Activated naive CD8-positive, alpha-beta T cell treated with anti-CD3 and anti-CD28 coated beads, Interleukin-2, amount 50 U/mL, for 24 hours (primary cell): ENCODE measurements around the gene CCDC9.
"Not testable (repeated sequence)": the region's sequence is repeated elsewhere in the genome, so short reads cannot be mapped to it uniquely, and the experiment has no call there.

Experiments used
- ATAC-seq: fragments of 150-1000 bp; cut with Tn5 transposase; one replicate; pipeline ENCODE4 v1.10.0; 2021
- DNase-seq: peaks from one replicate; pipeline ENCODE4 v3.0.0; 2021
- H3K27ac Mint-ChIP-seq: one replicate; pipeline ENCODE4 v1.8.0; 2021; ENCODE audit warnings: mild to moderate bottlenecking, mixed read lengths
- H3K27me3 Mint-ChIP-seq: one replicate; pipeline ENCODE4 v1.8.0; 2021; ENCODE audit warnings: mixed read lengths
- H3K36me3 Mint-ChIP-seq: one replicate; pipeline ENCODE4 v1.8.0; 2021; ENCODE audit warnings: low read depth, mixed read lengths
- H3K4me1 Mint-ChIP-seq: one replicate; pipeline ENCODE4 v1.8.0; 2021; ENCODE audit warnings: mixed read lengths
- H3K4me3 Mint-ChIP-seq: one replicate; pipeline ENCODE4 v1.8.0; 2021; ENCODE audit warnings: mild to moderate bottlenecking, moderate library complexity, mixed read lengths
- H3K9me3 Mint-ChIP-seq: one replicate; pipeline ENCODE4 v1.8.0; 2021; ENCODE audit warnings: mixed read lengths

The CCDC9 gene

DNA sequence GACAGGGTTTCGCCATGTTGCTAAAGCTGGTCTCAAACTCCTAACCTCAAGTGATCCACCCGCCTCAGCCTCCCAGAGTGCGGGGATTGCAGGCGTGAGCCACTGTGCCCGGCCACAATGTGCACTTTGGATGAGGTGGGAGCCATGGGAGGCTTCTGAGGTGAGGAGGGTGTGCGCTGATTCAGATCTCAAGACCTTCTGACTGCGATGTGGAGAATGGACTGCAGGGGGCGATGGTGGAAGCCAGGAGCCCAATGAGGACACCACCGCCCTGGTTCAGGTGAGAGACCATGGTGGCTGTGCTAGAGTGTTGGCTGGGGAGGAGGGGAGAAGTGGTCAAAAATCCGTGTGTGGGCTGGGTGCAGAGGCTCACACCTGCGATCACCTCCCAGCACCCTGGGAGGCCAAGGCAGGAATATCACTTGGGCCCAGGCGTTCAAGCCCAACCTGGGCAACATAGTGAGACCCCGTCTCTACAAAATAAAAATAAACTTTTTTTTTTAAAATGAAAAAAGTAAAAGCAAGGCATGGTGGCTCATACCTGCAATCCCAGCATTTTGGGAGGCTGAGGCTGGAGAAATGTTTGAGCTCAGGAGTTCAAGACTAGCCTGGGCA is 24.0 kb downstream of the CCDC9 start:
- DNase-seq (peak; percentile 69), ATAC-seq (no peak)
- H3K9me3 Mint-ChIP-seq, result no peaks in the 10 kb centered on the region
- H3K36me3 Mint-ChIP-seq, result peaks cover 6% of the 10 kb centered on the region
- H3K27me3 Mint-ChIP-seq, result no peaks in the 10 kb centered on the region
- no peak overlapping the region for H3K27ac Mint-ChIP-seq
- no peak overlapping the region for H3K4me3 Mint-ChIP-seq
- H3K4me1 Mint-ChIP-seq, result peaks cover 12% of the 10 kb centered on the region

DNA sequence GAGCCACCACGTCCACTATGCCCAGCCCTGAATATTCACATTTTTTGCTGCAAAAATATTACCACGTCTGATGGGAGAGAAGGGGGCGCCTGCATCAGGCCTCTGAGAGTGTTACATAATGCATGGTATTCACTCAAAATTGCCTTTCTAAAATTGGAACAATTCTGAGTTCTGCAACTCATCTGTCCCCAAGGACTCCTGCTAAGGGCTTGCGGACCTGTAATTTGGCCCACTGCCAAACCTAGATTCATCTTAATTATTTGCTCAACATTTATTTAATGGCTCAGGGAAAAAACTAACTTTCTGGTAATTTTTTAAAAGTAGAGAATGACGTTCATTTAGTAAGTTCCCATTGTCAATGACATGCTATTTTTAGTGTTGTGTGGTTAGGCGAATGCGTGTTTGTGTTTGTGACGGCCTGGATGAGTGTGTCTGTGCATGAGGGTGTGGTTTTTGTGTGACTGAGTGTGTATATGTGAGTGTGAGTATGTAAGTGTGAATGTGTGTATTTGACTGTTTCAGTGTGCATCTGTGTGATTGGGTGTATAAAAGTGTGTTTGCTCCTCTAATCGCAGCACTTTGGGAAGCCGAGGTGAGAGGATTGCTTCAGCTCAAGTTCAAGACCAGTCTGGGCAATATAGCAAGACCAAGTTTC is 27.2 kb downstream of the CCDC9 start:
- ATAC-seq (no peak), DNase-seq (no peak)
- Mint-ChIP-seq H3K9me3 (no peaks in the 10 kb centered on the region), H3K4me1 (peaks cover 8% of the 10 kb centered on the region), H3K36me3 (no peaks in the 10 kb centered on the region), H3K27ac (no peak overlapping the region), H3K4me3 (no peak overlapping the region), H3K27me3 (no peaks in the 10 kb centered on the region)

DNA sequence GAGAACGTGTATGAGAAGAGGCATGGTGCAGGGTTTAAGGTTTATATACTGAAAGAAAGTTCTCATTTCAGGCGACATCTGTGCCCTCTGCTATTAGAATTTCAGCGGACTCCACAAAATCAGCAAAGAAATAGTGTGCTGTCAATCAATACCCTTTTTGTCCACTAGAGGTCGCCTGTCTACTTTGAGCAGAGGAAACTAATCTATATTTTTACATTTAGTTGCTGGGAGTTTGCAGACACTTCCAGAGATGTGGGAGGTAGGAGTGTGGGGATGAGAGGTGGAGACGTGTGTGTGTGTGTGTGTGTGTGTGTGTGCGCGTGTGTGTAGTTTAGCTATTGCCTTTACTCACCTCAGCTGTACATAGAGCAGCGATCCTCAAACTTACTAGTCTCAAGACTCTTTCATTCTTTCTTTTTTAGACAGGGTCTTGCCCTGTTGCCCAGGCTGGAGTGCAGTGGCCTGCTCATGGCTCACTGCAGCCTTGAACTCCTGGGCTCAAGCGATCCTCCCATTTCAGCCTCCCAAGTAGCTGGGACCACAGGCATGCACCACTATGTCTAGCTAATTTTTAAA is 28.1 kb downstream of the CCDC9 start:
- Mint-ChIP-seq H3K4me3 (no peak overlapping the region), H3K4me1 (peaks cover 10% of the 10 kb centered on the region), H3K27me3 (no peaks in the 10 kb centered on the region), H3K9me3 (no peaks in the 10 kb centered on the region), H3K27ac (no peak overlapping the region), H3K36me3 (no peaks in the 10 kb centered on the region)
- ATAC-seq (no peak), DNase-seq (peak; percentile 44)

DNA sequence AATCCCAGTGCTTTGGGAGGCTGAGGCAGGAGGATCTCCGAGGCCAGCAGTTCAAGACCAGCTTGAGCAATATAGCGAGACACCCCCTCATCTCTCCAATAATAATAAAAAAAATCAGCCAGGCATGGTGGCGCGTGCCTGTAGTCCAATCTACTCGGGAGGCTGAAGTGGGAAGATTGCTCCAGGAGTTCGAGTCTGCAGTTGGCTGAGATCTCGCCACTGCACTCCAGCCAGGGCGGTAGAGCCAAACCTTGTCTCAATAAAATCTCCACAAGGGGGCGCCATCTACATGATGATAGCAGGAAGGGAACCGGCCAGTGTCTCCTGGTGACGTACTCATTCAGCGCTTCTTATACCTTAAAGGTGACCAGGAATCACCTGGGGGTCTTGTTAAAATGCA is 39.7 kb downstream of the CCDC9 start:
- H3K27me3 Mint-ChIP-seq, result peaks cover 1% of the 10 kb centered on the region
- peak; percentile 81 for DNase-seq
- peak; percentile 92 for ATAC-seq
- H3K4me3 Mint-ChIP-seq, result no peak overlapping the region
- no peaks in the 10 kb centered on the region for H3K9me3 Mint-ChIP-seq
- peaks cover 4% of the 10 kb centered on the region for H3K4me1 Mint-ChIP-seq
- no peaks in the 10 kb centered on the region for H3K36me3 Mint-ChIP-seq
- no peak overlapping the region for H3K27ac Mint-ChIP-seq

DNA sequence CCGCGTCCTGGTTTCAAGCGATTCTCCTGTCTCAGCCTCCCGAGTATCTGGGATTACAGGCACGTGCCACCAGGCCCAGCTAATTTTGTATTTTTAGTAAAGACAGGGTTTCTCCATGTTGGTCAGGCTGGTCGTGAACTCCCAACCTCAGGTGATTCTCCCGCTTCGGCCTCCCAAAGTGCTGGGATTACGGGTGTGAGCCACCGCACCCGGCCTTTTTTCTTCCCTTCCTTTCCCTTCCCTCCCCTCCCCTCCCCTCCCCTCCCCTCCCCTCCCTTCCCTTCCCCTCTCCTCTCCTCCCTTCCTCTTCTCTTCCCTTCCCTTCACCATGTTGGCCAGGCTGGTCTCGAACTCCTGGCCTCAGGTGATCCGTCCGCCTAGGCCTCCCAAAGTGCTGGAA is 44.5 kb downstream of the CCDC9 start:
- H3K9me3 Mint-ChIP-seq, H3K27ac Mint-ChIP-seq, H3K4me1 Mint-ChIP-seq, DNase-seq, H3K36me3 Mint-ChIP-seq, H3K4me3 Mint-ChIP-seq, ATAC-seq: not testable (repeated sequence)
- H3K27me3 Mint-ChIP-seq, result peaks cover 12% of the 10 kb centered on the region

DNA sequence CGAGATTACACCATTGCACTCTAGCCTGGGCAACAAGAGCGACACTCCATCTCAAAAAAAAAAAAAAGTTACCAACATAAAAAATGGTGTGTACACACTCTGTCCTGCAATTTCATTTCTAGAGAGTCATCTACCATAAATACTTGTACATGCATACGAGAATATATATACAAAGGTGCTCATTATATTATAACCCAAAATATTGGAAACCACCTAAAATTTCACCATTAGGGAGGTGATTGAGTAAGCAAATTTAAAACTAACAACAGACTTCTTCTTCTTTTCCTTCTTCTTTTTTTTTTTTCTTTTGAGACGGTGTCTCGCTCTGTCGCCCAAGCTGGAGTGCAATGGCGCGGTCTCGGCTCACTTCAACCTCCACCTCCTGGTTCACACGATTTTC is 45.9 kb downstream of the CCDC9 start:
- DNase-seq, result no peak
- Mint-ChIP-seq H3K4me1 (peaks cover 7% of the 10 kb centered on the region), H3K36me3 (no peaks in the 10 kb centered on the region), H3K9me3 (no peaks in the 10 kb centered on the region), H3K27ac (no peak overlapping the region), H3K4me3 (no peak overlapping the region), H3K27me3 (peaks cover 16% of the 10 kb centered on the region)
- ATAC-seq, result no peak

DNA sequence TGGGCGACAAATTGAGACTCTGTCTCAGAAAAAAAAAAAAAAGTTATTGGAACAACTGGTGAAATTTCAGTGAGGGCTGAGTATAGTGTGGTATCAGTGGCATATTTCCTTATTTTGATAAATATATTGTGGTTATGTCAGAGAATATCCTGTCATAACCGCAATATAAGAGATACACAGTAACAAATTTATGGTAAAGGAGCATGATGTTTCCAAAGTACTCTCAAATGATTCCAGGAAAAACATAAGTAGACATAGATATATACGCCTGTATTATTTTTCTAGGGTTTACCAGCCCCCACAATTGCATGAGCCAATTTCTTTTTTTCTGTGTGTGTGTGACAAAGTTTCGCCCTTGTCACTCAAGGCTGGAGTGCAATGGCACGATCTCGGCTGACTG is 47.6 kb downstream of the CCDC9 start:
- Mint-ChIP-seq H3K9me3 (no peaks in the 10 kb centered on the region), H3K4me3 (no peak overlapping the region), H3K36me3 (no peaks in the 10 kb centered on the region), H3K27ac (no peak overlapping the region), H3K27me3 (peaks cover 19% of the 10 kb centered on the region), H3K4me1 (peaks cover 7% of the 10 kb centered on the region)
- no peak for ATAC-seq
- no peak for DNase-seq

DNA sequence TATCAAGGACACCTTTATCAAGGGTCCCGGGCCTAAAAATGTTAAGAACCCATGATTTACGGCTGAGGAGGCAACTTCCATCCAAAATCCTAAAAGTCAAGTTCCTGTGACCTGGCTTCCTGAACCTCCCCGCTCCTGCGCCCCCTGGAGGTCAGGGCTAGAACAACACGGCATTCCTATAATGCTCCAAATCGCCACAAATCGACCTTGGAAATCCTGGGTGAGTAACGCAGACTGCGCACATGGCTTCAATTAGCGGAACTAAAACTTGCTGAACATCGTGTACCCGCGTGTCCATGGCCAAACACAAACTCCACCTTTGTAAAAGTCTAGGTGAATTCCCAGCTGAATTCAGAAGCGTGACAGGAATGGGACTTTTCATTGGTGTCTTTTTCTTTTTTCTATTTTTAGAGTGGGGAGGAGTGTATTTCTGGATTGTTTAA is 49.0 kb downstream of the CCDC9 start:
- peaks cover 25% of the 10 kb centered on the region for H3K27me3 Mint-ChIP-seq
- no peak overlapping the region for H3K27ac Mint-ChIP-seq
- no peak overlapping the region for H3K4me3 Mint-ChIP-seq
- ATAC-seq, result no peak
- no peaks in the 10 kb centered on the region for H3K9me3 Mint-ChIP-seq
- peaks cover 5% of the 10 kb centered on the region for H3K4me1 Mint-ChIP-seq
- no peaks in the 10 kb centered on the region for H3K36me3 Mint-ChIP-seq
- DNase-seq, result peak; percentile 69

DNA sequence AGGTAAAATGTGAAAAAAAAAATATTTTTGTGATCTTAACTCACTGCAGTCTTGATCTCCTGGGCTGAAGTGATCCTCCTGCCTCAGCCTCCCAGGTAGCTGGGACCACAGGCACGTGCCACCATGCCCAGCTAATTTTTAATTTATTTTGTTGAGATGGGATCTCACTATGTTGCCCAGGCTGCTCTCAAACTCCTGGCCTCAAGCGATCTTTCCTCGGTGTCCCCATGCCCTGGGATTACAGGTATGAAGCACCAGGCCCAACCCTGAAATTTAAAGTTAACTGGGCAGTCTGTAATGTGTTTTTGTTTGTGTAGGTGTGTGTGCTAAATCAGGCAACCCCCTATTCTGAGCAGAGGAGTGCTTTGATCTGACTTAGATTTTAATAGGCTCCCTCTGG is 50.0 kb downstream of the CCDC9 start:
- Mint-ChIP-seq H3K27me3 (peaks cover 32% of the 10 kb centered on the region), H3K4me3 (no peak overlapping the region), H3K4me1 (peaks cover 4% of the 10 kb centered on the region), H3K27ac (no peak overlapping the region), H3K36me3 (no peaks in the 10 kb centered on the region), H3K9me3 (no peaks in the 10 kb centered on the region)
- DNase-seq (no peak), ATAC-seq (no peak)

DNA sequence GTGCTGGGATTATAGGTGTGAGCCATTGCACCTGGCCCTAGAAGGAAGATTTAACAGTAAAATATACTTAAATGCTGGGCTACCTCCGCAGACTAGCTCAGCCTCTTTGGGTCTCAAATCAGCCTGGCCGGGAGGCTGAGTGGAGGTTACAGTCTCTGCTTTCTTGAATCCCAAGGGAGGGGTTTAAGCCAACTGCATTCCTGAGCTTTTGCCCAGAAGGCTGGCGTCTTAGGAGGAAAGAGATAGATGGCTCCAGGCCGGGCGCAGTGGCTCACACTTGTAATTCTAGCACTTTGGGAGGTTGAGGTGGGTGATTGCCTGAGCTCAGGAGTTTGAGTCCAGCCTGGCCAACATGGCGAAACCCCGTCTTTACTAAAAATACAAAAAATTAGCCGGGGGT is 52.7 kb downstream of the CCDC9 start:
- no peaks in the 10 kb centered on the region for H3K9me3 Mint-ChIP-seq
- peaks cover 38% of the 10 kb centered on the region for H3K27me3 Mint-ChIP-seq
- no peaks in the 10 kb centered on the region for H3K36me3 Mint-ChIP-seq
- H3K27ac Mint-ChIP-seq, result no peak overlapping the region
- H3K4me3 Mint-ChIP-seq, result no peak overlapping the region
- peaks cover 4% of the 10 kb centered on the region for H3K4me1 Mint-ChIP-seq
- ATAC-seq (no peak), DNase-seq (no peak)

DNA sequence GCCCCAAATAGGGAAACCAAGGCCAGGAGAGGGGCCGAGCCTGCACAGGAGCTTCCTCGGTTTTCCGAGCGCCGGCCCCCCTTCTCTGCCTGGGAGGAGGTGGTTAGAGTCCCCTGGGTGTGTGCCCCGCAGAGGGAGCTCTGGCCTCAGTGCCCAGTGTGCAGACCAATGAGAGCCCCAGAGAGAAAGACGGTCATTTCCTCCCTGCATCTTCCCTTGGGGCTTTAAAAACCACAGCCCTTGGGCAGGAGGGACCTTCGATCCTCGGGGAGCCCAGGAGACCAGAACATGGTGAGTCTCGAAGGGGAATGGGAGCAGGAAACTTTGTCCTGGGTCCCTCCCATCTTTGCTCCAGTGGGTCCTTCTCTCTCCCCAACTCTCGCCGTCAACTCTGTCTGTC is 53.3 kb downstream of the CCDC9 start, which contains the start of gene C5AR1:
Gene C5AR1, plus strand, starts transcription at position 254 of the 400 bp plus-strand sequence. Its CDS starts 35 bp downstream, at position 289.
- no peak for DNase-seq
- H3K27ac Mint-ChIP-seq, result no peak within 1 kb of the TSS
- peaks cover 36% of the 10 kb centered on the region for H3K27me3 Mint-ChIP-seq
- H3K4me1 Mint-ChIP-seq, result peaks cover 4% of the 10 kb centered on the region
- no peak for ATAC-seq
- no peaks in the 10 kb centered on the region for H3K36me3 Mint-ChIP-seq
- no peak within 1 kb of the TSS for H3K4me3 Mint-ChIP-seq
- H3K9me3 Mint-ChIP-seq, result no peaks in the 10 kb centered on the region

DNA sequence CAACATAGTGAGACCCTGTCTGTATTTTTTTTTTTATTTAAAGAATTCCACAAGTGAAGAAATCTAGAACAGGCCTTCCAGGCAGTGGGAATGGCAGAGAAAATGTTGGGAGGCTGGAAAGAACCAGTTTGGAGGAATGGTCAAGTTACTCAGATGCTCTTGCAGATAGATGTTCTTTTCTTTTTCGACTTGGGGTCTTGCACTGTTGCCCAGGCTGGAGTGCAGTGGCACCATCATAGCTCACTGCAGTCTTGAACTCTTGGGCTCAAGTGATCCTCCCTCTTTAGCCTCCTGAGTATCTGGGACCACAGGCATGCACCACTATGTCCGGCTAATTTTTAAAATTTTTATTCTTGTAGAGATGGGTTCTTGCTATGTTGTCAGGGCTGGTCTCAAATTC is 54.0 kb downstream of the CCDC9 start:
- no peak for DNase-seq
- Mint-ChIP-seq H3K36me3 (no peaks in the 10 kb centered on the region), H3K27me3 (peaks cover 34% of the 10 kb centered on the region), H3K4me3 (no peak overlapping the region), H3K9me3 (no peaks in the 10 kb centered on the region), H3K27ac (no peak overlapping the region), H3K4me1 (peaks cover 5% of the 10 kb centered on the region)
- ATAC-seq, result no peak

DNA sequence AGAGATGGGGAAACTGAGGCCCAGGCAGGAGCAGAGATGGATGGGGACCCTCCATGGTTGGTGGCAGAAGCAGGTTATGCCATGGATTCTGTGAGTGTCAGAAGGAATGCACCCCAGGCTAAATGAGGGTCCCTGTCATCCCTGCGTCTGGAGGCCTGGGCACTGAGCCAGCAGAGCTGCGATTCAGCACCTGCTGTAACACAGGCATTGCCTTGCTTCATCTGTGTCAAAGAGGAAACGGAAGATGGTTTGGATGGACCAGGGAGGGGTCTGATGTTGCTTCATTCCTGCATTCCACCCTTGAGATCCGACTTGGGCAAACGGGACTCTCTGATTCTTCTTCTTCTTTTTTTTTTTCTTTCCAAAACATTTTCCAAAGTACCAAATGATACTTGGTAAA is 54.5 kb downstream of the CCDC9 start:
- DNase-seq (no peak), ATAC-seq (no peak)
- Mint-ChIP-seq H3K4me1 (peaks cover 6% of the 10 kb centered on the region), H3K9me3 (no peaks in the 10 kb centered on the region), H3K4me3 (no peak overlapping the region), H3K27me3 (peaks cover 35% of the 10 kb centered on the region), H3K27ac (no peak overlapping the region), H3K36me3 (no peaks in the 10 kb centered on the region)

DNA sequence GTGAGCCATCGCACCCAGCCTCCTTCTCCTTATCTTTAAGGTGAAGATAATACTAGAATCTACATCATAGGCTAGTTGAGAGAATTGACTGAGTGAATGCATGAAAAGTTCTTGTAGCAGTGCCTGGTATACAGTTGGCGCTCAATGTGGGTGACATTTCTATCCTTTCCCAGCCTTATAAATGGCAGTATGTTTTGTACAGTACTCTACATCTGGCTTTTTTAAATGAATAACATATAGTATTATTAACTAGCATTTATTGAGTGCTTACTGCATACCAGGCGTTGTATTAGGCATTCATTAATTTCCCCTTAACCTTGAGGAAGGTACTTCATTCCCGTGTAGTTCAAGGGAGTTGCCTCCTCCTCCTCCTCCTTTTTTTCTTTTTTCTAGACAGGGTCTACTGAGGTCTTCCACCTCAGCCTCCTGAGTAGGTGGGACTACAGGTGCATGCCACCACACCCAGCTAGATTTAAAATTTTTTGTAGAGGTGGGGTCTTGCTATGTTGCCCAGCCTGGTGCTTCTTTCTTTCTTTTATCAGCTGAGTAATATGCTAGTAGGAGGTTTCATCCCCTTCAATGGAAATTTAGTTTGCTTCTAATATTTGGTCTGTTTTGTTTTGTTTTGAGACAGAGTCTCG is 56.2 kb downstream of the CCDC9 start:
- no peak for ATAC-seq
- peaks cover 38% of the 10 kb centered on the region for H3K27me3 Mint-ChIP-seq
- H3K36me3 Mint-ChIP-seq, result no peaks in the 10 kb centered on the region
- DNase-seq, result no peak
- no peak overlapping the region for H3K4me3 Mint-ChIP-seq
- H3K27ac Mint-ChIP-seq, result no peak overlapping the region
- H3K4me1 Mint-ChIP-seq, result peaks cover 8% of the 10 kb centered on the region
- no peaks in the 10 kb centered on the region for H3K9me3 Mint-ChIP-seq

DNA sequence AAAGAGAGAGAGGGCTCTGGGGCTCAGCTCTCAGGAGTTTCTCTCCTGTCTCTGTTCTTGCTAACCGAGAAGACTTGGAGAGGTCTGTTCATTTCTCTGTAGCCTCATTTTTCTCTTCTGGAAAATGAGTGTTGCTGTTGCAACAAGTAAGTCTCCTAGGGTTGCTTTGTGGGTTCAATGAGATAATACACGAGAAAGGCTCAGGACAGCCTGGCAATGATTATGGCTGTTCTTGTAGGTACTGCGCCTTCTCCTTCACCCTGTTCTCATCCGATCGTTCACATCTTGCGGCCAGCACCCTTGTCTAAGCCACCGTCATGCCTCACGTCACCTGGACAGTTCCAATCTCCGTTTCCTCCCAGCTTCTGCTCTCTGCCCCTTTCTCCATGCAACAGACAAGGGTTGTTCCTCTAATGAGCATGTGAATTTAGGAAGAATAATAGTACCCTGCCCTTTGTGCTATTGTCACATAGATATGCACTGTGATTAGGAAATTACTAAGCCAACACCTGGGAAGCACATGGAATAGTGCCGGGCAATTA is 57.5 kb downstream of the CCDC9 start:
- H3K36me3 Mint-ChIP-seq, result no peaks in the 10 kb centered on the region
- H3K27ac Mint-ChIP-seq, result no peak overlapping the region
- H3K4me1 Mint-ChIP-seq, result peaks cover 8% of the 10 kb centered on the region
- peaks cover 40% of the 10 kb centered on the region for H3K27me3 Mint-ChIP-seq
- H3K9me3 Mint-ChIP-seq, result no peaks in the 10 kb centered on the region
- ATAC-seq (no peak), DNase-seq (no peak)
- no peak overlapping the region for H3K4me3 Mint-ChIP-seq
